Heart left ventricle (tissue), 16 donors: Measurements from ENCODE around the gene TAAR1. TPM values are rescaled to one million over a fixed set of nuclear protein-coding genes. Genes with fewer than 3 reads are reported as not detected.
"Not testable (repeated sequence)": the region's sequence is repeated elsewhere in the genome, so short reads cannot be mapped to it uniquely, and the experiment has no call there.

Experiments
- ATAC-seq, 4 donors: fragments of 200-7000 bp; cut with Tn5 transposase; one replicate each; pipeline ENCODE4 v1.9.1; 2020 to 2022; ENCODE audit warnings: moderate library complexity in 4 of 4, mild to moderate bottlenecking in 3 of 4, moderate number of reproducible peaks in 1 of 4
- DNase-seq, 5 donors: peaks; one replicate each; pipeline ENCODE4 v3.0.0-alpha.2; 2020
- H3K27ac ChIP-seq, 12 donors: fragments of 200-600 bp; sonication (generic) in 4 of 12; one replicate each; pipeline versions ENCODE4 v1.5.0 to v1.8.0; 2016 to 2022; ENCODE audit warnings: mild to moderate bottlenecking in 2 of 12
- H3K27me3 ChIP-seq, 9 donors: fragments of 200-600 bp; sonication (generic) in 2 of 9; one replicate each; pipeline versions ENCODE4 v1.5.1 to v1.8.0; 2016 to 2022; ENCODE audit warnings: mild to moderate bottlenecking in 3 of 9
- H3K36me3 ChIP-seq, 9 donors: fragments of 200-600 bp; sonication (generic) in 2 of 9; one replicate each; pipeline versions ENCODE4 v1.5.0 to v1.8.0; 2018 to 2022; ENCODE audit warnings: mild to moderate bottlenecking in 2 of 9
- H3K4me1 ChIP-seq, 12 donors: fragments of 200-600 bp; sonication (generic) in 4 of 12; one replicate each; pipeline versions ENCODE4 v1.5.0 to v1.8.0; 2016 to 2022; ENCODE audit warnings: mild to moderate bottlenecking in 3 of 12
- H3K4me3 ChIP-seq, 12 donors: fragments of 200-600 bp; sonication (generic) in 4 of 12; one replicate each; pipeline versions ENCODE4 v1.5.0 to v1.8.0; 2017 to 2022; ENCODE audit warnings: mild to moderate bottlenecking in 9 of 12, moderate library complexity in 4 of 12
- H3K9me3 ChIP-seq, 12 donors: fragments of 200-600 bp; sonication (generic) in 4 of 12; one replicate each; pipeline versions ENCODE4 v1.5.0 to v1.8.0; 2016 to 2022; ENCODE audit warnings: mild to moderate bottlenecking in 1 of 12
- POLR2A ChIP-seq, 2 donors: fragments of 450-650 bp; IDR thresholded peaks; one replicate each; pipeline ENCODE4 v1.6.1; 2017; ENCODE audit warnings: antibody characterized with exemption in 2 of 2, mild to moderate bottlenecking in 2 of 2, moderate library complexity in 2 of 2
- WGBS, 4 donors: extraction: QIAGEN DNeasy Blood & Tissue Kit in 2 of 4; methylation state at CpG; one replicate each; pipeline versions ENCODE4 v1.1.5 to v1.1.7; 2013 to 2018; 5-methylcytosine and 5-hydroxymethylcytosine counted together
- intact Hi-C, 10 donors: fragments of 100-400 bp; cut with DNase I; formaldehyde crosslinking; loops; one replicate each; pipeline versions ENCODE4 v1.11.1 to v1.14.2; 2022
- polyA plus RNA-seq, 2 donors: library from polyadenylated mRNA; stranded (reverse); fragments of 200-250 nt; gene quantifications; one replicate each; pipeline ENCODE4 v1.2.3, GENCODE V29; 2013
- total RNA-seq, 9 donors: library from RNA; depleted of rRNA in 2 of 9; stranded (reverse); fragments of >200 nt in 2 of 9; fragmentation: NEBNext Ultra II Directional in 3 of 9; extraction: Animal tissue kit (Norgen Biotek cat#: 25700) in 3 of 9; gene quantifications; one replicate each; pipeline versions ENCODE4 v1.1.0 to v1.2.4, GENCODE V29; 2016 to 2023
- TF ChIP-seq, protein P1 (sequence below), 12 donors: fragments of 200-600 bp; sonication (generic) in 4 of 12; IDR thresholded peaks; one replicate each; pipeline versions ENCODE4 v1.5.0 to v1.8.0; 2018 to 2022; ENCODE audit warnings: antibody characterized with exemption in 12 of 12, mild to moderate bottlenecking in 5 of 12
- donor health status: ischemic (EF 13 %, LVEDD 7.1; RV severe dilation, severe dysfunction).
- donor health status: healthy with polysubstance abuse.
- donor health status: DM: no; HTN: yes; CAD: no.
- donor health status: DM: no; HTN: no; CAD: no.
- donor health status: ischemic (EF 25% LVEDD 6.9; RV normal size, moderate dysfunction).
- donor health status: ischemic (EF 25% LVEDD 5.7; RV mildly dilated, moderate dysfunction).
- donor health status: healthy.
- donor health status: DM: yes; HTN: yes; CAD: no.
- donor health status: ischemic (EF 35%, LVEDD 5.7; RV mildly dilated, moderate dysfunction).
- donor health status: nonischemic (EF 11% LVEDD 7.7; RV severe dilation, severe dysfunction).
- donor health status: DM: yes; HTN: yes; CAD: no.
- donor health status: PGD.
- donor health status: ischemic (EF 29% LVEDD 5.4; RV normal size, mild dysfunction).
- donor health status: nonischemic (EF 23%, LVEDD 6.1; RV moderate dilation, normal function).

Gene TAAR1
- total and polyA plus RNA-seq, 11 donors: not detected

DNA sequence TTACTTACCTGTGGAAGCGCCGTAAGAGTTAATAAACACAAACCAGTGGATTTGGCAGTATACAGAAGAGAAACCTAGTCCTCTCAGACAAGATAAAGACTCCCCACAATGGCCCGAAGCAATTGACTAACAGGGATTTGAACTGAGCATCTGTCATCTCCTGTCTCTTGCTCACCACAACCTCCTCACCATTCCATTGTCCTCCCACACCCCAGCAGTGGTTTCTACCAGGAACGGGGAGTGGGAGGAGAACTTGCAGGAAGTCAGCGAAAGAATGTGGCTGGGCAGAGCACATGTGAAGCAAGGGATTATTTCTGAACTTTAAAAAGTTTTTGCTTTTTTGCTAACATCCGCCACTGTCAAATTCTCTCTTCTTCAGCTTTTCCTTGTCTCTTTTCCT is 24.6 kb upstream of the TAAR1 start:
- WGBS, 4 donors: 63 to 72% (median 70%) methylated on average over 6 of the region's 6 CpGs
- intact Hi-C loops: no loop called here
- H3K27me3 ChIP-seq: no peaks in the 10 kb centered on the region
- peaks cover 0 to 6% (median 0%) of the 10 kb centered on the region in 12 donors for H3K9me3 ChIP-seq
- no peak for TF ChIP-seq POLR2A (IDR thresholded peaks at IDR 0.05)
- TF ChIP-seq, protein P1, sequence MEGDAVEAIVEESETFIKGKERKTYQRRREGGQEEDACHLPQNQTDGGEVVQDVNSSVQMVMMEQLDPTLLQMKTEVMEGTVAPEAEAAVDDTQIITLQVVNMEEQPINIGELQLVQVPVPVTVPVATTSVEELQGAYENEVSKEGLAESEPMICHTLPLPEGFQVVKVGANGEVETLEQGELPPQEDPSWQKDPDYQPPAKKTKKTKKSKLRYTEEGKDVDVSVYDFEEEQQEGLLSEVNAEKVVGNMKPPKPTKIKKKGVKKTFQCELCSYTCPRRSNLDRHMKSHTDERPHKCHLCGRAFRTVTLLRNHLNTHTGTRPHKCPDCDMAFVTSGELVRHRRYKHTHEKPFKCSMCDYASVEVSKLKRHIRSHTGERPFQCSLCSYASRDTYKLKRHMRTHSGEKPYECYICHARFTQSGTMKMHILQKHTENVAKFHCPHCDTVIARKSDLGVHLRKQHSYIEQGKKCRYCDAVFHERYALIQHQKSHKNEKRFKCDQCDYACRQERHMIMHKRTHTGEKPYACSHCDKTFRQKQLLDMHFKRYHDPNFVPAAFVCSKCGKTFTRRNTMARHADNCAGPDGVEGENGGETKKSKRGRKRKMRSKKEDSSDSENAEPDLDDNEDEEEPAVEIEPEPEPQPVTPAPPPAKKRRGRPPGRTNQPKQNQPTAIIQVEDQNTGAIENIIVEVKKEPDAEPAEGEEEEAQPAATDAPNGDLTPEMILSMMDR (IDR thresholded peaks at IDR 0.05): no peak
- H3K4me1 ChIP-seq: peaks cover 0 to 15% (median 0%) of the 10 kb centered on the region in 12 donors
- no peak overlapping the region for H3K4me3 ChIP-seq
- no peaks in the 10 kb centered on the region for H3K36me3 ChIP-seq
- no peak overlapping the region for H3K27ac ChIP-seq
- DNase-seq (no peak), ATAC-seq (no peak)

DNA sequence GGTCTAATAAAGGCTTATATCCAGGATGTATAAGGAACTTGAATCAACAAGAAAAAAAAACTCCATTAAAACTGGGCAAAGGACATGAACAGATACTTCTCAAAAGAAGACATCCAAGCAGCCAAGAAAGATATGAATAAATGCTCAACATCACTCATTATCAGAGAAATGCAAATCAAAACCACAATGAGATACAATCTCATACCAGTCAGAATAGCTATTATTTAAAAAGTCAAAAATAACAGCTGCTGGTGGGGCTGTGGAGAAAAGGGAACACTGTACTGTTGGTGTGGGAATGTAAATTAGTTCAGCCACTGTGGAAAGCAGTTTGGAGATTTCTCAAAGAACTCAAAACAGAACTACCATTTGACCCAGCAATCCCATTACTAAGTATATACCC is 20.1 kb upstream of the TAAR1 start:
- not testable (repeated sequence) for H3K27me3 ChIP-seq, H3K9me3 ChIP-seq, H3K4me3 ChIP-seq, H3K36me3 ChIP-seq, DNase-seq, H3K27ac ChIP-seq, ATAC-seq
- H3K4me1 ChIP-seq: peaks cover 0 to 20% (median 0%) of the 10 kb centered on the region in 12 donors
- intact Hi-C loops: loop anchor here in 3 of 10 donors (10.0 kb wide), 2 partner anchors 86 to 116 kb away; partner anchors contain the start of gene SLC18B1 (in 2 of the 3)

DNA sequence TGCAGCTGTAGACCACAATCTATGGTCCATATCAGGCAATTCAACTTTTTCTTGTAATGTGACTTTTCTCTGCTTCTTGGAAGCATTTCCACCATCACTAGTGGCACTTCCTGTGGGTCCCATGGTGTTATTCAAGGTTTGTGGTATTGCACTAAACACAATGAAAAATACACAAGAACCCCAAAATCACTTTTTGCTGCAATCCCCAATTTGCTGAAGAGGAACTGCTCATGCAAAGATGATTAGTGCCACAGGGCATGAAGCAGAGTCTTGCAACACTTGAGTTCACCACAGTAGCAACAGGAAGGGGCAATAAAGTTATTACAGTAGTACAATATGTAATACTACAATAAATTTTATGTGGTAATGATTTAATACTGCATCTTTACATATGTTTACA is 16.8 kb upstream of the TAAR1 start:
- Histone ChIP-seq H3K4me3 (no peak overlapping the region), H3K27ac (no peak overlapping the region), H3K36me3 (no peaks in the 10 kb centered on the region), H3K27me3 (peaks cover 0 to 3% (median 0%) of the 10 kb centered on the region in 9 donors), H3K4me1 (peaks cover 0 to 20% (median 0%) of the 10 kb centered on the region in 12 donors), H3K9me3 (no peaks in the 10 kb centered on the region)
- intact Hi-C loops: loop anchor here in 4 of 10 donors (1.0 to 10.0 kb wide), 3 partner anchors 12 to 119 kb away; partner anchors contain the start of gene SLC18B1 (in 2 of the 4)
- ATAC-seq: peak in 1 of 4 donors; percentile 45
- DNase-seq: no peak
- TF ChIP-seq POLR2A (IDR thresholded peaks at IDR 0.05): no peak
- TF ChIP-seq, protein P1 (IDR thresholded peaks at IDR 0.05): no peak

DNA sequence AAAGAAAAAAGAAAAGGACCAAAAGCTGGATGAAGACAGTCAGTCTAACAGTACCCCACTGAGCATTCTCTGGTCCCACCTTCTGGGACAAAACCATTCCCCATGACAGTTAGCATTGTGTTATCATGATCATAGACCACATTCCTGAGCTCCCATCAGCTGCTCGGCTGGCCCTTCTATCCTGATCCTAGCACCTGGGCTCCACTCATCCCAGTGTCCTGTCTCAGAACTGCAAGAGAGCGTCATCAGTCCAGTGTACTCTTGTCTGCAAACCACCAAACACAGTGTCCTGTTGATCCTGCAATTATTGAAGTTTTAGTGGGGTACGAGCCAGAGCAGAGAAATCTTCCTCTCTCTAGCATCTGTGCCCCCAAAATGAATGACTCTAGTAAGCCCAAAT is 16.0 kb upstream of the TAAR1 start:
- Histone ChIP-seq H3K27me3 (peaks cover 0 to 3% (median 0%) of the 10 kb centered on the region in 9 donors), H3K36me3 (no peaks in the 10 kb centered on the region), H3K27ac (no peak overlapping the region), H3K9me3 (no peaks in the 10 kb centered on the region), H3K4me3 (no peak overlapping the region), H3K4me1 (peaks cover 0 to 20% (median 0%) of the 10 kb centered on the region in 12 donors)
- intact Hi-C loops: loop anchor here in 3 of 10 donors (10.0 kb wide), 2 partner anchors 90 to 120 kb away; partner anchors contain the start of gene SLC18B1 (in 2 of the 3)
- WGBS, 4 donors: 53 to 67% (median 65%) methylated on average over 3 of the region's 3 CpGs
- ATAC-seq: no peak
- no peak for TF ChIP-seq POLR2A (IDR thresholded peaks at IDR 0.05)
- TF ChIP-seq, protein P1 (IDR thresholded peaks at IDR 0.05): no peak
- no peak for DNase-seq
